ENCODE data around the gene GRHL1.
A peak's percentile ranks its signal among the peaks of the same experiment; 100 is the strongest.
"Not testable (repeated sequence)": the region's sequence is repeated elsewhere in the genome, so short reads cannot be mapped to it uniquely, and the experiment has no call there.

GRHL1 gene

GRCh38 chr2:9998916-9999654 lies 47.6 kb downstream of the GRHL1 start:
- no peak for DNase-seq

DNA sequence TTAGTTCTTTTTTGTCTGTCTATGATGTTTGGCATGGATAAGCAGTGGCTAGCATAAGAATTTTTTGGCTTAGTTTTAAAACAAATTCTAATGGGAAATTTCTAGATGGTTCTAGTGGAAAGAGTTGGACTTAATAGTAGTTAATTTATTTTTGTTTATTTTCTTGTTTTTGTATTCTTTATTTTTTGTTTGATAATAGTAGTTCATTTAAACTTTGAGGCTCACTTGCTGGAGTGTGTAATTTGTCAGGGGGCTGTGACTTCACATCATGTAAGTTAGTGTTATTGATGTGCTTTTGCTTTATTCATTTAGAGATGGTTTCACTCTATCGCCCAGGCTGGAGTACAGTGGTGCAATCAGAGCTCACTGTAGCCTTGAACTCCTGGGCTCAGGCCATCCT lies 48.2 kb downstream of the GRHL1 start:
- no peak for DNase-seq

- no peak for DNase-seq
Measured at GRCh38 chr2:10000541-10000940, 49.0 kb downstream of the GRHL1 start.

- no peak for DNase-seq
Measured at GRCh38 chr2:10001586-10001985, 50.1 kb downstream of the GRHL1 start.

DNA sequence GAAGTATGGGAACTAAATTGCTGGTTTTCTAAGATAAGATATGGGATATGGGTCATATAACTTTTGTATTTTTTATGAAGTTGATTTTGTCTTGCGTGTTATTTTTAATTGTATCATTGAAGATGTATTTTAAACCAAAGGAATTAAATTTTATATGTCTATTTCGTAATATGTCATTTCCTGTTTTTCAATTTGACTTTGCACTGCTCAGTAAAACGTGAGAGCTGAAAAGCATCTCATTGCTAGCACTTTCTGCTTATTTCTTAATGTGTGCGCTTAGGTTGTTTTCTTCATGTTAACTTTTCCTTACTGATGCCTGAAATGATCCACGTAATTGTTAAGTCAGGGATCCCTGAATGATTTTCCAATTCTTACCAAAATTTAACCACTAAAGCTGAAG lies 50.6 kb downstream of the GRHL1 start:
- no peak for DNase-seq

DNA sequence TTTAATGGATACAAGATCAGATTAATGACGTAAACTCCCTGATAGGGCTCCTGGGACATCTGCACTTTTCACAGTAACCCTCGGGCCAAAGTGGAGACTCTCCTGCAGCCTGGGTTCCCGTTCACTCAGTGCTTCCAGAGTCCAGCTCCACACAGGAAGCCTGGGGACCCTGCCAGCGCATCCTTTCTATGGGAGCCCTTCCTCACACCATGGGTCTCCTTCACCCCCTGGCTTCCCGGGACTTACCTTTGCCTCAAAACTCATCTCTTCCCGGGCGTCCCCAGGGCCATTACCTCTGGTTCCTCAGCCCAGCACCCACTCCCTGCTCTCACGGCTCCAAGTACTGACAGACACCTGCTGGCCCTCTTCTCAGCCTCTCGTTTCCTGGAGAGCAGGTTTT lies 51.2 kb downstream of the GRHL1 start:
- DNase-seq, result no peak

DNA sequence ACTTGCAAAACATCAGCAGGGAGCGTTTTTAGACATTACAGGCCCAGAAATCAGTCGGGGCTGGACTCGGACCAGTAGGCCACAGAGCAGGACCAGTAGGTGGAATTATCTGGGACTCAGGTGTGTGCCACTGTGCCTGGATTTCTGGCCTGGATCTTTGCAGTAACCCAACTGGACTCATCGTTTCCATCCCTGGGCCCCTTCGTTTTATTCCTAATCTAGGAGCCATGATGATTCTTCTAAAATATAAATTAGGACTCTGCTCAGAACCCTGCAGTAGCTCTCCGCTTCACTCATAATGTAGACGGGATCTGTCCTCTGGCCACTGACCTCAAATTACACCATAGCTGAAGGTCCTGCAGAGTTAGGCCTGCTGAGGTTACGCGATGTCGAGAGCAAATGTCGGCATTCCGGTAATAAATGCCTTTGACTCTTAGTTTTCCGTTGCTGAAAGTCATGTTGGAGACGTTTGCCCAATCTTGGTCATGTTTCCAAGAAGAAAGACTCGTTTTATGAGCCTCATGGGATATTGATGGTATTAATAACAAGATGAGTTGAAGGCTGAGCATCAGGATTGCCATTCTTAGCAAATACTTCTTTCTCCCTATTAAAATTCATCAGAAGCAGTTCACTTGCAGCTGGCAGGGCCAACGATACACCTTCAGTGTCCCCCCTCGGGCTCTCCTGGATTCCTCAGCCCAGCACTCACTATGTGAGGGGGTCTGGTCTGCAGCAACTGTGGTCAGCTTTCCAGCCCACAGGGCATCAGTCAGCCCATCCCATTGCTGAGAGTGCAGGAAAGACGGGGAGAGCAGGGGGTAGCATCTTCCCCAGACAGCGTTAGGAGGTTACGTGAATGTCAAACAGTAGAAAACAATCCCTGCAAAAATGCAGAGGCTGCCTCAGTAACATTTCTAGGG lies 52.0 kb downstream of the GRHL1 start:
- no peak for DNase-seq

GRCh38 chr2:10004401-10004800 lies 52.9 kb downstream of the GRHL1 start:
- DNase-seq, result no peak

- DNase-seq, result no peak
Measured at GRCh38 chr2:10004836-10005235, 53.3 kb downstream of the GRHL1 start.

DNA sequence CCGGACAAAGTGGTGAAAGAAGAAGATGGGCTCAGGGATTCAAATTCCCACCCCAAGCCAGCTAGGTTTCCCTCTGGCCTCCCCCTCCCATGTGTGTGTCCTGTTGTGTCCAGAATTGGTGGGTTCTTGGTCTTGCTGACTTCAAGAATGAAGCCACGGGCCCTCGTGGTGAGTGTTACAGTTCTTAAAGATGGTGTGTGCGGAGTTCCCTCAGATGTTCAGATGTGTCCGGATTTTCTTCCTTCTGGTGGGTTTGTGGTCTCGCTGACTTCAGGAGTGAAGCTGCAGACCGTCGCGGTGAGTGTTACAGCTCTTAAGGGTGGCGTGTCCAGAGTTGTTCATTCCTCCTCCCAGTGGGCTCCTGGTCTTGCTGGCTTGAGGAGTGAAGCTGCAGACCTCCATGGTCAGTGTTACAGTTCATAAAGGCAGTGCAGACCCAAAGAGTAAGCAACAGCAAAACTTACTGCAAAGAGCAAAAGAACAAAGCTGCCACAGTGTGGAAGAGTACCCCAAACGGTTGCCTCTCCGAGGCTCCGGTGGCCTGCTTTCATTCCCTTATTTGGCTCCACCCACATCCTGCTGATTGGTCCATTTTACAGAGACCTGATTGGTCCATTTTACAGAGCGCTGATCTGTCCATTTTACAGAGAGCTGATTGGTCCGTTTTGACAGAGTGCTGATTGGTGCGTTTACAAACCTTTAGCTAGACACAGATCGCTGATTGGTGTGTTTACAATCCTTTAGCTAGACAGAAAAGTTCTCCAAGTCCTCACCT lies 54.2 kb downstream of the GRHL1 start:
- no peak for DNase-seq

DNA sequence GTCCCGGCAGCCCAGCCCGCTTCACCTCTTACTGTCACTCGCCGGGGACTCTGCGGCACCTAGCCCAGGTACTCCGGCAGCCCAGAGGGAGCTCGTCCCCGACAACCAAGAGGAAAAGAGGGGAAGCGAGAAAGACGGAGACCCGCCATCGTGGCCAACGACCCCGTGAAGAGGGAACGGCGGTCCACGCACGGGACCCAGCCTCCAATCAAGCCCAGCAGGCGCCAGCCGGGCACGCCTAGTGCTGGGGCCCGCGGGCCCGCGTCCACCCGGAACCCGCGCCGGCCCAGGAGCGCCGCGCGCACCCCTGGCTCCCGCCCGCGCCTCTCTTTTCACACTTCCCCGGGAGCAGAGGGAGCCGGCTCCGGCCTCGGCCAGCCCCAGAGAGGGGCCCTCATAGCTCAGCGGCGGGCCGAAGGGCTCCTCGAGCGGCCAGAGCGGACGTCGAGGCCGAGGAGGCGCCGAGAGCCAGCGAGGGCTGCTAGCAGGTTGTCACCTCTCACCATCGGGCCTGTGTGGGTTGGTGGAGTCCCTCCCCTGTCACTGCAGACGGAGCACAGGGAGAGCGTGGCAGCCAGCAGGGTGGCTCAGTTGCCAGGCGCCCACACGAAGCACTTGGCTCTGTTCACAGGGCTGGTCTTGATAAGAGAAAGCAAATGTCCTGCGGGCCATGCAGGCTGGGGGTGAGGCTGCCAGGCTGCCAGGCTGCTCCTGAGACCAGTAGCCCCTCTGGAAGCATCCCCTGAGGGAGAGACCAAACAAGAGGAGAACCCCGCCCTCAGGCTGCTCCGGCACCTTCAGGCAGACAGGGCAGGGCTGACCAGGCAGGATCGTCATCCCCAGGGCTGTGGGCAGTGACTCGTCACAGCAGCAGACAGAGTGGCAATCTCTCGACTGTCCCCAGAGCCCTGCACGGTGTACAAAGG lies 55.0 kb downstream of the GRHL1 start:
- no peak for DNase-seq

- DNase-seq, result no peak
Measured at GRCh38 chr2:10007435-10007834, 55.9 kb downstream of the GRHL1 start.

DNA sequence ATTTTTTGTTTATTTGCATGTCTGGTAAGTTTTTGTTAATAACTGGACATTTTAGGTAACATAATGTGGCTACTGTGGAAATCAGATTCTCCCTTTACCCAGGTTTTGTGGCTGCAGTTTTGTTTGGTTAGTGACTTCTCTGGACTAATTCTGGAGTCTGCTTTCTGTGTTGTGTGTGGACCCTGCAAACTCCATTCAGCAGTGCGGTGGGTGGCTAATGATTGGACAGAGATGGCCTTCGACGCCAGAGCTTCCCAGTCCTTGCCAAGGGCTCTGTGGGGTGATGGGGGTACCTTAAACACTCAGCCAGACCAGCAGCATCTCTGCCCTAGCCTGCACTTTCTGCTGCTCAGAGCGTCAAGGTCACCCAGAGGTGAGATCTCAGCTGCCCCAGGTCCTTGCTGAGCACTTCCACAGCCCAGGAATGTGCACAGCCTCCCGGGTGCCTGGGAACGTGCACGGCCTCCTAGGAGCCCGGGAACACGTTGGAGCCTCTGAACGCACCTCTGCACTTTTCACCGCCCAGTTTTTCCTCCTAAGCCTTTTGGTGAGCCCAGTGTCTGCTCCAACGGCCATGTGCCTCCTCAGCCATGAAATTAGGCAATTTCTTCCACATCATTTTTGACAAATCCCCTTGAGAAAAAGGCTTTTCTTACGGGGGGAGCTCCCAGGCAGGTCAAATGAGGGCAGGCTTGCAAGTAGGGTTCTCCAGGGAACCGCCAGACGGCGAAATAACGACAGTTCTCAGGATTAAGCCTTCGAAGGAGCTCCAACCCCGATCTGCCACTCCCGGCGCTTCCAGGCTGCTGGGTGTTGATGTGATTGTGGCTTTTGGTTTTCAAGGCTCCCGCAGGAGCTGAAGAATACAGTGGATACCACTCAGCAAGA lies 56.7 kb downstream of the GRHL1 start:
- DNase-seq, result no peak

DNA sequence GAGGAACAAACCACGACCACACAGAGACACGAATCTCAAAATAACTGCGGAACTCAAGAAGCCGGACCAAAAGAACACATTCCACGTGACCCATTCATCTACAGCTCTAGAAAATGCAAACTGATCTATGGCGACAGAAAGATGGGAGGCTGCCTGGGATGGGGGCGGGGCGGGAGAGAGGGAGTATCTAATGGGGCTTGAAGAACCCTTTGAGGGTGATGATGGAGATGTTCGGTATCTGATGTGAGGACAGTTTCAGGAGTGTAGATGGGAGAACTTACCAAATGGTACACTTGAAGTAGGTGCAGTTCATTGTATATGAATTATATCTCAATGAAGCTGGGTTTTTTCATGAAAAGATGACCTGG lies 57.3 kb downstream of the GRHL1 start:
- DNase-seq, result no peak

DNA sequence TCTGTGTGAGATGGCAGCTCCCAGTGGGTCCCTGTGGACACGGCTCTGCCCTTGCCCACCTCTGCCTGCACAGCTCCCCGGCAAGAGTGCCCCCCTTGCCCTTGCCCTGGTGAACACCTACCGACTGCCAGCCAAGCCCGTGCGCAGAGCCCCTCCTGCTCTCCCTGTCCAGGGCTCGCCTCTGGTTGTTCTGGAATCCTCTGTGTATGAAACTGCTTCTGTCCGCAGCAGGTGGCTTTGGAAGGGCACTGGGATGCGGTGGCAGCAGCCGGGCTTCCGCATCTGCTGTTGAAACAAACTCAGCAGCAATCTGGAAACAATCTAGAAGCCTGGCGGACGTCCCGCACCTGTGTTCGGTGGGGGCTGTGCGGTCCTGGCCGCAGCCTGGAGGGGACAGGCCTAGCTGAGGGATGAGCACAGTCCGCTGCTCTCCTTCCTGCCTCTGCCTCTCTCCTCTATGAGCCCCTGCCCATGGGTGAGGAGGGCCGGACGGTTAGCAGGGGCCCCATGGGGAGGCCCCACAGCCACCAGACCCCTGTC lies 57.8 kb downstream of the GRHL1 start:
- no peak for DNase-seq

DNA sequence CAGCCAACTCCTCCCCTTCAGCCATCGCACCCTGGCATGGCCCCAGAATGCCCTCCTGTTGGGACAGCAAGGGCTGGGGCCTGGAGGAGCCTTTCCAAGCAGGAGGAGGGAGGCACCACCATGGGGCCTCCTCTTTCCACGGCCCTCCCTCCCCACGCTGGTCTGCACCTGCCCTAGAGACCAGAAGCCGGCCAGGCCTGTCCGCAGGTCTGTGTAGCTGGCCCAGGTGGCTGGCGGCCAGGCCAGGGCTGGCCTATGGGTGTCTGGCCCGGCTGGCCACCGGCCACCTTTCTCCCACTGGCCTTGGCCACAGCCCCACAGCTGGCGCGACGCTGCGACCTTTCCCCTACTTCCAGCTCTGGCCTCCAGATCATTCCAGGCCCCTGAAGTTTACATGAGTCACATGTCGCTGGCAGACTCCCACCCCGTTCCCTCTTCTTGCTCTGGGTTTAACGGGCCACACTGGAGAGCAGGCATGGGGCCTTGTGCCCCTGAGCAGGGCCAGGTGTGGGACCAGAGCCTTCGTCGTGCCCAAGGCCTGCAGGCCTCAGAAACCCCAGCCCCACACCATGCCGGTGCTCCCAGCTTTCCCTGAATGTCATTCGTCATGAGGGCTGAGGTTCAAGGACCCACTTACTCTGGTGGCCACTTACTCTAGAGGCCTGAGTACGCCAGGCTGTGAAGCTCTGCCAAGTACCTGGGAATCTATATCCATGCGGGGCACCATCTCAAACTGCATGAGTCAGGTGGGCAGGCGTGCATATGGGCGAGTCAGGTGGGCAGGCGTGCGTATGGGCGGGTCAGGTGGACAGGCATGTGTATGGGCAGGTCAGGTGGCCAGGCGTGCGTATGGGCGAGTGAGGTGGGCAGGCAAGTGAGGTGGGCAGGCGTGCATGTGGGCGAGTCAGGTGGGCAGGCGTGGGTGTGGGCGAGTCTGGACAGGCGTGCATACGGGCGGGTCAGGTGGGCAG lies 58.6 kb downstream of the GRHL1 start:
- peak; percentile 57 for DNase-seq

- not testable (repeated sequence) for DNase-seq
Measured at GRCh38 chr2:10010861-10011605, 59.5 kb downstream of the GRHL1 start.

- not testable (repeated sequence) for DNase-seq
Measured at GRCh38 chr2:10011606-10012325, 60.3 kb downstream of the GRHL1 start.
